Sigmoid colon (tissue), 4 donors: ENCODE results near the gene RBM19.

ENCODE experiments used
- CTCF ChIP-seq, 4 experiments: fragments of 450-650 bp in 3 of 4; fragments of 200-600 bp in 1 of 4; IDR thresholded peaks; one replicate each; pipeline ENCODE4 v1.5.1; 2016 to 2019; ENCODE audit warnings: antibody characterized with exemption in 4 of 4, mild to moderate bottlenecking in 3 of 4, moderate library complexity in 2 of 4
- EP300 ChIP-seq, 4 donors: sonication (generic); formaldehyde crosslinking; IDR thresholded peaks; one replicate each; pipeline ENCODE4 v1.6.1; 2017; ENCODE audit warnings: antibody characterized with exemption in 4 of 4
- POLR2A ChIP-seq, 2 donors: fragments of 450-650 bp; IDR thresholded peaks; one replicate each; pipeline ENCODE4 v1.6.1; 2016; ENCODE audit warnings: antibody characterized with exemption in 2 of 2, mild to moderate bottlenecking in 2 of 2, moderate library complexity in 2 of 2
- POLR2AphosphoS5 ChIP-seq, 4 donors: sonication (generic); formaldehyde crosslinking; IDR thresholded peaks; one replicate each; pipeline ENCODE4 v1.6.1; 2017; ENCODE audit warnings: antibody characterized with exemption in 4 of 4

DNA sequence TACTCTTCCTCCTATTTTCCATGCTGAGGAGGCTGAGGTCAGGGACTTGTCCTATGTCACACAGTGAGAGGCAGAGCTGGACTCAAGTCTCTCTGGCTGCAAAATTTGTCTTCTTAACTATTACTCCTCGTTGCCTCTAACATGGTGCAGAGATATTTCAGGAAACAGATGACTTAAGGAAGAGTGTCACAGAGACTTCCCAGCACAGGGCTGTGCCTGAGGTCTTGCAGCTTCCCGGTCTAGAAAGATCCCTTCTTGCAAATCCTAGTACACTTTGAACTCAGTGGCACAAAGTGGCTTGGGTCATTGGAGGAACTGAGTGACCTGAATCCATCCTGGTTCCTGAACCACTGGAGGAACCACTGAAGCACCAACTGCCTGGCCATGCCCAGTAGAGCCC, 17.1 kb upstream of the RBM19 start:
- TF ChIP-seq EP300 (IDR thresholded peaks at IDR 0.05) (no peak), CTCF (IDR thresholded peaks at IDR 0.05) (no peak), POLR2A (IDR thresholded peaks at IDR 0.05) (no peak), POLR2AphosphoS5 (IDR thresholded peaks at IDR 0.05) (no peak)
